Measurements from ENCODE around the gene SPDYE4.

SPDYE4 gene

DNA sequence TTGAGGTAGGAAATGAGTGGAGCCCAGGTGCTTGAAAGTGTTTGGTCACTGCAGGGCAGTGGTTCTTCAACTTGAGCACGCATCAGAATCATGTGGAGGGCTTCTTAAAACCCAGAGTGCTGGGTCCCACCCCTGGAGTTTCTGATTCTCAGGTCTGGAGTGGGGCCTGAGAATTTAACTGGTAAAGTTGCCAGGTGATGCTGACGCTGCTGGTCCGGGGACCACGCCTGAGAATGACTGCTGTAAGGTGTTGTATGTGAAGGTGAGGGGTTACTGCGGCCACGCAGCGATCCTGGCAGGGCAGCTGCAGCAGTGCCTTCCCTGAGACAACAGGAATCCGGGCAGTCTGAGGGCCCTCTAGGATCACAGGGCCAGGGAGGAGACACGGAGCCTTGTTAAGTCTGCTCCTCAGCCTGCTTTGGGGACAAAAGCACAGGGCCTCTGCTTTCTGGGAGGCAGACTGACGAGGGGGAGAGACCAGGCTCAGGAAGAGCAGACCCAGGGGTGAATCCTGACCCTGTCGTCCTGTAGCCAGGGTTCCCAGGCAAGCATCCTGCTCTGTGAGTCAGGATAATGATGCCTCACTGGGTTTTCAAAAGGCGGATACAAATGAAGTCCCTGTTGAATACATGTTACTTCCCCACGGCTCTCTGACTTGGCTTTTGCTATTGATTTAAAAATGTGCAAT is 30.0 kb downstream of the SPDYE4 start:
- no peak for TF ChIP-seq CTCF (IDR thresholded peaks at IDR 0.05; ENCODE audit: control insufficient read depth, insufficient read depth, low read depth, low read length, missing control alignments)
- H3K4me3 ChIP-seq (ENCODE audit: control insufficient read depth, low read depth, low read length): no peak overlapping the region
- DNase-seq (ENCODE audit: low read depth): no peak

GRCh38 chr17:8726941-8727555 is 31.3 kb downstream of the SPDYE4 start:
- H3K4me3 ChIP-seq (ENCODE audit: control insufficient read depth, low read depth, low read length): no peak overlapping the region
- peak; percentile 11 for DNase-seq (ENCODE audit: low read depth)
- TF ChIP-seq CTCF (IDR thresholded peaks at IDR 0.05; ENCODE audit: control insufficient read depth, insufficient read depth, low read depth, low read length, missing control alignments): no peak

GRCh38 chr17:8725881-8726876 is 32.2 kb downstream of the SPDYE4 start:
- no peak for DNase-seq (ENCODE audit: low read depth)
- no peak for TF ChIP-seq CTCF (IDR thresholded peaks at IDR 0.05; ENCODE audit: control insufficient read depth, insufficient read depth, low read depth, low read length, missing control alignments)
- no peak overlapping the region for H3K4me3 ChIP-seq (ENCODE audit: control insufficient read depth, low read depth, low read length)

DNA sequence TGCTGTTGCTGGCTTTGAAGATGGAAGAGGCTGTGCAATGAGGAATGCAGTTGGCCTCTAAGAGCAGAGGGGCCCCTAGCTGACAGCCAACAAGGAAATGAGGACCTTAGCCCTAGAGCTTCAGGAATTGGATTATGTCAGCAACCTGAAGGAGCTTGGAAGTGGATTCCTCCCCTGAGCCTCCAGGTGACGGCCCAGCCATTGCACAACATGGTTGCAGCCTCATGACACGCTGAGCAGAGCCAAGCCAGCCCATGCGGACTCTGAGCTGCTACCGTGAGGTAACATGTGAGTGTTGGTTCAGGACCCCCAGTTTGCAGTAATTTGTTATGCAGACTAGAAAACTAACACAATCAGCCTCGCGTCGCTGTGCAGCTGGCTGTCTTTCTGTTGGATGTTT is 33.9 kb downstream of the SPDYE4 start:
- H3K4me3 ChIP-seq (ENCODE audit: control insufficient read depth, low read depth, low read length): no peak overlapping the region
- no peak for TF ChIP-seq CTCF (IDR thresholded peaks at IDR 0.05; ENCODE audit: control insufficient read depth, insufficient read depth, low read depth, low read length, missing control alignments)
- no peak for DNase-seq (ENCODE audit: low read depth)

DNA sequence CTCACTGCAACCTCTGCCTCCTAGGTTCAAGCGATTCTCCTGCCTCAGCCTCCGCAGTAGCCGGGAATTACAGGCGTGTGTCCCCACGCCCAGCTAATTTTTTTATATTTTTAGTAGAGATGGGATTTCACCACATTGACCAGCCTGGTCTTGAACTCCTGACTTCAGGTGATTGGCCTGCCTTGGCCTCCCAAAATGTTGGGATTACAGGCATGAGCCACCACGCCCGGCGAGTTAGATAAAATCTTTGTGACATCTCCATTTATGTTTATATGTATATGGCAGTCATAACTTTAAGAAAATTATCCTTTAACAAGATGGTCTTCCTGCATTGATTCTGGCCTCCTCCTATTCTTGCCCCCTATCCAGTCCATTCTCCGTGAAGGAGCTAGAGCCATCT is 37.8 kb downstream of the SPDYE4 start:
- no peak for DNase-seq (ENCODE audit: low read depth)
- no peak for TF ChIP-seq CTCF (IDR thresholded peaks at IDR 0.05; ENCODE audit: control insufficient read depth, insufficient read depth, low read depth, low read length, missing control alignments)

More for the DNA sequence above, 37.8 kb downstream of the SPDYE4 start:
- H3K4me3 ChIP-seq (ENCODE audit: control insufficient read depth, low read depth, low read length): no peak overlapping the region

All from AG09309 (cell line).